ENCODE results near the gene CSPG4.

CSPG4 gene

DNA sequence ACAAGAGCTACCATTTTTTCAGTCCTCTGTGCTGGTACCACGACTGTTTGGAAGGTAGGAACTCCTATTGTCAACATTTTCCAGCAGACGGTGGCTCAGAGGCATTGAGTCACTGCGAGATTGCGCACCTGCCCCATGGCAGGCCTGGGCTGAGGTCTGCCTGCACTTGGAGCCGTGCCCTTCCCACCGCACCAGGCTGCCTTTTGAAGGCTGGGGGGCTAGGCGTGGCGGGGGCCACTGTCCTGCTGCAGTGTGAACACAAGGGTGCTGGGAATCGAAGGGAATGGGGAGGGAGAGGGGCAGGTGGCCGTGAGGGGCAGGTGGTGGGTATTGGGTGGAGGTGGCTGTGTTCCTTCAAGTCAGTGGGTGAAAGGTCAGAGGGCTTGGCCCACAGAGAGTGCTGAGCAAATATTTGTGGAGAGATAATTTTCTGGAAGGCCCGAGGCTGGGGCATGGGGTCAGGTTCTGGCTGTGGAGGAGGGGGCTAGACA is 48.7 kb downstream of the CSPG4 start:
- no peak for DNase-seq

DNA sequence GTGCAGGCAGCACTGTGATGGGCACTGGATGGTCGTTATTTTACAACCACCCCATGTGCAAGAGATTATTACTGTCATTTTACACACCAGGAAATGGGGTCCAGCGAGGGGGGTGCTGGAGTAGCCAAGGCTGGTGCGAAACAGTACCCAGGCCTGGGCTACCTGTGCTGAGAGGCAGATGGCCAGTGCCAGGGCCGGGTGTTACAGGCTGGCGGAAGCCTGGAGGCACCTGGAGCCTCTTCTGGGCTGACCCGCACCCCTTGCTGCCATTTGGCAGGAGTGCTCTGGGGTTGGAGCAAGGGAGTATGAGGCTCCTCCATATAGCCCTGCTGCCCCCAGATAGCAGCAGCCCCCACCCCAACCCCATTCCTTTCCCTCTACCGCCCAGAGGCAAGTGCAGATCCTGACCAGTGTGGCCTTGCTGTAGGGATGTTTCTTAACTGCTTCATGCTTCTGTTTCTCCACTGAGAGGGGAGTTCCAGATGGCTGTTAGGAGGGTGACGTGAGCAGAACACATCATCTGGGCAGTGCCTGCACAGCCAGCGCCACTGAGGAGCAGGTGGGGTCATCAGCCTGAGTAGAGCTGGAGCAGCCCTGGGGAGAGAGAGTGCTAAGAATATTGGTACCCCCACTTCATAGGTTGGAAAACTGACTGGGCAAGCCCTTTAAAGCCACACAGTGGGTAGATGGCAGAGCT is 49.7 kb downstream of the CSPG4 start:
- no peak for DNase-seq

DNA sequence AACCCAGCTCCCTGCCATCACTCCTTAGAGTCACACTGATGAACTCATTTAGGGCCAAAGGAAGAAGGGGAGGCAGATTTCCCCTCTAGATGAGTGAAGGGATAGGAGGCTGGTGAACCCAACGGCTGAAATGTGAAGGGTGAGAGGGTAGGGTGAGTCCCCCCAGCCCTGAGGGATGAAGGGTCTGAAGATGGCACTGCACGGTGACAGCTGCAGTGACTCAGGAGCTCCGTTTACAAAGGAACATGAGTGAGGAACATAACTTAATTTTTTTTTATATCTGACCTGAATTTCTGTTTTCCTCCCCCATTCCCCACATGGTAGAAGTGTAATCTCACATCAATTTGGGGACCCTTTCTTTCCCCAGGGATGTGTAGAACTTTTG is 50.9 kb downstream of the CSPG4 start:
- no peak for DNase-seq

DNA sequence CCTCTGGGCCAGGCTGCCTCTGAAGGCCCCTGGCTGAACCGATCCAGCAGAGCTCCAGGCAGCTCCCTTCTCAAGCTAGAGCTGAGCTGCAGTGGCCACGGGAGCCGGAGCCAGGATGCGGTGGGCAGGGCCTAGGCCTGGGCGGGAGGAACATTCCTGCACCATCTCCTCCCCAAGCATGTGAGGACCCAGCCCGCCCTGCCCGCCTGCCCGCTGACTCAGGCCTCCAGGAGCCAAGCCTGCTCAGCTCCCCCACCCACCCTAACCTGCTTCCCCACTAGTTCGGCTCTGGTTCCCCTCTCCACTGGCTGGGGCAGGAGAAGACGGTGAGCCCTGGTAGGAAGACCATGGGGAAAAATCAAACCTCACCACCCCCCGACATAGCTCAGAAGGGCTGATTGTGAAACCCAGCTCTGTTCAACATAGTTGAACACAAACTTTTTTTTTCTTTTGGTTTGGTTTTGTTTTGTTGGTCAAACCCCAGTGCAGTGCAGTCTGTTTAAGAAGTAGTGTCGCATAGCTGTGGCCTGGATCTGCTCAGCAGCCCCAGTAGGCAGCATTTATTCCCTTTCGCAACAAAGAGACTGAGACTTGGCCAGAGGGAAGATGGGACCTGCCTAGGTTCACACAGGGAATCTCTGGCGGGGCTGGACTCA is 51.4 kb downstream of the CSPG4 start:
- no peak for DNase-seq

DNA sequence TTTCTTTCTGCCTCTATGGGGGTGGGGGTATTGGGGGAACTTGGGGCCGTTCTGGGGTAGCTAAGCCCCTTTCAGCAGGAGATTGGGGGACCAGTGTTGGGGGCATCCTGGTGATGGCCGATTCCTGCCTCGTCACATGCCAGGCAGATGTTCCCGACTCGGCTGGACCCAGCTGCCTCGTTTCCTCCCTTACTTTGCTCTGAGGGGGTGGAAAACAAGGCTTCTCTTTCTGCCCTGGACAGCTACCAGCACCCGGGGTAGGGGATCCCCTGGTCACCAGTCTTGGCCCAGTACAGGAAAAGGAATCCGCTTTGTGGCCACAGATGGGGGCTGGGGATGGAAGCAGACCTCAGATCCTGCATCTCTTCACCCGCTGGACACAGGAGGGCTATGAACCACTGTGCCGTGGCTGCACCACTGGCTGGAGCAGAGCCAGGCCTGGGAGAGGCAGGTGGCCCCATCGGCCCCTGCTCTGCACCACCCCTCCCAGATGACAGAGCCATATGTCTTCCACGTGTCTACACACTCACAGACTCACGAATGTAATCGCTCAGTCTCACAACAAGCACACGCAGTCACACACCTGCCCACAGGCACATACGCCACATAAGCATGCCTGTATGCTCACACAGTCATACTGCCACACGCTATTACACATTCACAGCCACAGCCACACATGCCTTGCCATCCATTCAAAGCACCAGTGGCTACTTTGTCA is 52.6 kb downstream of the CSPG4 start:
- no peak for DNase-seq

DNA sequence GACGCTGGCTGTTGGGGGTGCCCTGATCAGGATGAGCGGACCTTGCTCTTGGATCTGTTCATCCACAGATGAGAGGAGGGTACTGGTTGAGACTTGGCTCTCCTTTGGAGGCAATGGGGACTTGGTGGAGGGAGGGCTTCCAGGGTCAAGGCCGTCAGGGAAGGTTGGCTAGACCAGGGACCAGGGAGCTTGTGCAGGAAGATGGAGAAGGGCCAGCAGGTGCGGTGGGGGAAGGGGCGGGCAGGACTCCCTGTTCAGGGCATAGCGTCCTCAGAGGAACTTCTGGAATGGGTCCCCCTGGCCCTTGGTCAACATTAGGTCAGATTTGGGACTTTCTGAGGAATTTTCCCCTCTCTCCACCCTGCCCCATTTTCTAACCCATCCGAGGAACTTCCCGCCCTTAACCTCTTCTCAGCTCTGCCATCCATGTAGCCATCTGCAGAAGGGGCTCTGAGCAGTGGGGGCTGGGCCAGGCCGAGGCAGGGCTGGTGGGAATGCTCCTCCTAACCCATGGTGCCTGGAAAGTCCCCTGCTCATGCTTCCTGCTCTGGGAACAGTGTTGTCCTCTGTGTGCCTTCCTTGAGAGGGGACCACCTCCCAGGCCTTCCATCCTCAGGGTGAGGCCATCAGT is 53.4 kb downstream of the CSPG4 start:
- DNase-seq = no peak

DNA sequence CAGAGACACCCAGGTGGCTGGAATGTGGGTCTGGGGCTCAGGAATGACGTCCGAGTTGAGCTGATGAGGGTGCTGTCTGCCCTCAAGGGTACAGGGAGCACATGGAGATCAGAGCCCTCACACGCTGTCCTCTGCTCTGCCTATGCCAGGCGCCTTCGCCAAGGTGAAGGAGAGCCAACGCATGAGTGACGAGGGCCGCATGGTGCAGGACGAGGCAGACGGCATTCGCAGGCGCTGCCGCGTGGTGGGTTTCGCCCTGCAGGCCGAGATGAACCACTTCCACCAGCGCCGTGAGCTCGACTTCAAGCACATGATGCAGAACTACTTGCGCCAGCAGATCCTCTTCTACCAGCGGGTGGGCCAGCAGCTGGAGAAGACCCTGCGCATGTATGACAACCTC is 55.8 kb downstream of the CSPG4 start:
- DNase-seq = no peak

DNA sequence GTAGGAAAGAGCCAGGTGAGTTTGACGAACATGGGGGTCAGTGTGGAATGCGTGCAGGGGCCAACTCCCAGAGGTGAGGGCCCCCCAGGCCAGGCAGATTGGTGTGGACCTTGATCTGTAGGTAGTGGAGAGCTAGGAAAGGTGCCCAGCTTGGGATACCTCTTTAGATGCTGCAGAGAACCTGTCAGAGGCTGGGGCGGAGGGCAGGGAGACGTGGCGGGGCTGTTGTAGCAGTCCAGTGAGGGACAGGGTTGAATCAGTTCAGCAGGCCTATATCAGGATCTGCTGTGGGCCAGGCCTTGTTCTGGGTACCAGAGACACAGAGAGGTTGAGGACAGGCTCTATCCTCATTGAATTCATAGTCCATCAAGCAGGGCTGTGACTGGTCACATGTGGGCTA is 56.3 kb downstream of the CSPG4 start:
- no peak for DNase-seq

DNA sequence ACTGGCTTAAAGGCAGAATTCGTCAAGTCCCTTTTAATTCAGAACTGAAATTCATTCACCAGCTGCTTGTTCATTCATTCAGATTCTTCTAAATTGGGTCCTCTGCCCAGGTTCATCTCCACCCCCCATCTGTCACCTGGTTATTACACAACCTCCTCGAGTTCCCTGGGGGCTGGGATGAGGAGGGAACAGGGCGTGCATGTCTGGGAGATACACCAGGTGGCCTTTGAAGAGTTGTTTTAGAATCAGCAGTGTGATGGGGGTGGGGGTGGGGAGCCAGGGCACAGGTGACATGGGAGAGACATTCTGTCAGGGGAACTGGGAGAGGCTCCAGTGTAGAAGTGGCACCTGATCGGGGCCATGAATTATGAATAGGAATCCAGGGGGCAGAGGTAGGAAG is 56.7 kb downstream of the CSPG4 start:
- DNase-seq = no peak

DNA sequence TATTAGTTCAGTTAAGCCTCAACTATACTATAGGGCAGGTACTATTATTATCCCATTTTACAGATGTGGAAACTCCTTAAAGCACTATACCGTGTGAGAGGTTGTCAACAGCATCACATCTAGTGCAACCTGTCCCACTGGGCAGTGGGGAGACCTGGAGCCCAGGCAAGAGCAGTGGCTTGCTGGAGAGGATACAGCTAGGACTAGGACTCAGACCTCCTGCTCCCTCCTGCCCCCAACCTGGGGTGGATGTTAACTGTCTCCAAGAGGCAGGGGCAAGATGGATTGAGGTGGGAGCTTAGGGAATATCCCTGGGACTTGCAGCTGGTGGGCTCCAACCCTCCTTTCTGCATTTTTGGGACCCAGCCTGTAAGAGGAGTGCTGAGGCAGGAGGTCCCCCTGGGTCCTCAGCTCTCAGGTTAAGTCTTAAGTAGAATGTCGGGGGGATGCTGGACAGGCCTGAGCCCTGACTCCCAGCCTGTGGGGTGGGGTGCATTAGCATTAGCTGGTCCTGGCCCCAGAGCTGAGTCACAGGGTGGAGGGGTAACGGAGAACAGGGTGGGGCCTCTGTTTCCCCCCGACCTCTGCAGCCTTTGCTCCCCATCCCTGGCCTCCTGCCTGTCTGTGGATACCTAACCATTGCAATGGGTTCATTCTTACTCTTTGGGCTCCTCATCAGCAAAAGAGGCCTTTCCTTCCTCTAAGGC is 58.3 kb downstream of the CSPG4 start:
- no peak for DNase-seq

DNA sequence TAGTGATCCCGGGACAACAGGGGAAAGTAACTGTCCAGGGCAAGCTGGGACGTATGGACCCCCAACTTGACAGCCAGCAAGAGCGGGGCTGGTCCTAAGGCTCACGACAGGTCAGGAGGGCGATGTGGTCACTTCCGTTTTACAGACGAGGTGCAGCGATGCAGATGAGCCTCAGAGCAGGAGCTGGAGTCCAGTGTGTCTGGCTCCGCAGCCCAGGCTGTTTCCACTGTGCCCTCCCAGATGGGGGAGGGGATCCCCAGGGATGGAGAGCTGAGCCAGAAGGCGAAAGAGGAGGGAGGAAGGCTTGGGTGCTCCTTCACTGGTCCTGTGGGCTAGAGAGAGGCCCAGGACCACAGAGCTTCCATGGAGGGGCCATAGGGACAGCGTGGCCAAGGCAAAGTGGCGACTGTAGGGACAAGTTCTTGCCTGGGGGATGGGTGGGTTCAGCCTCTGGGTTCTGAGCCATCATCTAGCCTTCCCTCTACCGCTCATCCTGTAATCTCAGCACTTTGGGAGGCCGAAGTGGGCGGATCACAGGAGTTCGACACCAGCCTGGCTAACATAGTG is 59.2 kb downstream of the CSPG4 start:
- DNase-seq = no peak

DNA sequence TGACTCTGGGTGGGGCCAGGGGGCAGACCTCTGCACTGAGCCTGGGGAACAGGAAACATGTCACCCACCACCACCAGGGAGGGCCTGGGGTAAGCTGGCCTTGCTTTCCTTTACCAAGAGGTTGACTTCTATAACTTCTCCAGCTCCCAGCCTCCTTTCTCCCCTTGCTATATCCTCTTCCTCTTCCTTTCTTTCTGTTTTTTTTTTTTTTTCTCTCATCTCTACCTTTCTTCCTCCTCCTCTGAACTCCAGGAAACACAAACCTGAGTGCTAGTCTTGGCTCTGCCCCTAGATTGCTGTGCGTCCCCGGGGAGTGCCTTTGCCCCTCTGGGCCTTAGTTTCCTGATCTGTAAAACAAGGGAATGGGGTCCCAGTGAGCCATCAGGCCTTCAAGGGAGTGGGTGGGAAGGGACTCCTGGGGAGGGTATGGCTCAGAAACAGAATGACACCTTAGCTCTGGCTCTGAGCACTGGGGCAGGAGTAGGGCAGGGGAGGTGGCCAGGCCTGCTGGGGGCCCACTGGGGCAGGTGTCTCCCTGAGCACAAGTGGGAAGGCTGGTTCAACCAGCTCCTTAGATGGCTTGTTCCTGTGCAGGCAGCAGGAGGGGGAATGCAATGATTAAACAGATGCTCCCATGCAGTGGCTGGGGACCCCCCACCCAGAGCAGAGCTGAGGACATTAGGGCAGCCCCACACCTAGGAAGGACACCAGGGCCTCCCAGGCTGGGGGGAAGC is 60.7 kb downstream of the CSPG4 start:
- no peak for DNase-seq

DNA sequence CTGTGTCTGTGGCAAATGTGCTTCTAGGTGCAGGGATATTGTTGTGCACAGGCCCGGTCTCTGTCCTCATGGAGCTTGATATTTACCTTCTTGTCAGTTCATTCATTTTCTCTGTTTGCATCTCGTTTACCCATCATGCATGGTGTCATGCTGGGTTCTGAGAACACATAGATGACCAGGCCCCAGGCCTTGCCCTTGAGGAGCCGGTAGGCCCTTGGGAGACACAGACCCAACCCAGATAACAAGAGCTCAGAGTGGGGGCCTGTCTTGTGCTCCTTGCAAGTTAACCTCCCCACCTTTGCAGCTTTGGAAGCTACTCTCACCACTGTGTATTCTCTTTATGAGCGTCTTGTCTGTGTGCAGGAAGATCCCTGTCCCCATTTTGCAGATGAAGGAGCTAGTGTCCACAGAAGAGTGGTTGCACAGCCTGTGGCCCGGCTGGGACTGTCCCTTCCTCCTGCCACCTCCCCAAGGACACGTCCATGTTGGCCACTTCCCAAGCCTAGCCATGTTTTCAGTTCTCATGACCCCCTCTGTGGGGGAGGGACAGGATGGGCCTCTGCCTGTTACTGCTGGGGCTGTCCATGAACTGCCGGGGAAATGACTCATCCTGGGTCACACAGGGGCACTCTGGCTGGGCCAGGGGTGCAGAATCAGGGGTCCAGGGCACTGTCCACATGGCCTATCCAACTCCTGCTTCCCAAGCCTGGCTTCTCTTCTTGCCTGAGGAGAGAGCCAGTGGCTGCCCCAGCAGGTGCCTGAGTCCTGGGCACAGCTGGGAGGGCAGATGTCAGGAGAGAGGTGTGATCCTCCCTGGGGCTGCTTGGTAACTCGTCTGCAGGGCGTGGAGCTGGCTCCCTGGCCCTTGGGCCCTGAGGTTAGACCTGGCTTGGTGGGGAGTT is 61.5 kb downstream of the CSPG4 start:
- DNase-seq = no peak

DNA sequence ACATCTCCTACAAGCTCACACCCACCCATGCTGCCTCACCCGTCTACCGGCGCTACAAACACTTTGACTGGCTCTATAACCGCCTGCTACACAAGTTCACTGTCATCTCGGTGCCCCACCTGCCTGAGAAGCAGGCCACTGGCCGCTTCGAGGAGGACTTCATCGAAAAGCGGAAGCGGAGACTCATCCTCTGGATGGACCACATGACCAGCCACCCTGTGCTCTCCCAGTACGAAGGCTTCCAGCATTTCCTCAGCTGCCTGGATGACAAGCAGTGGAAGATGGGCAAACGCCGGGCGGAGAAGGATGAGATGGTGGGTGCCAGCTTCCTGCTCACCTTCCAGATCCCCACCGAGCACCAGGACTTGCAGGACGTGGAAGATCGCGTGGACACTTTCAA is 62.8 kb downstream of the CSPG4 start:
- no peak for DNase-seq

DNA sequence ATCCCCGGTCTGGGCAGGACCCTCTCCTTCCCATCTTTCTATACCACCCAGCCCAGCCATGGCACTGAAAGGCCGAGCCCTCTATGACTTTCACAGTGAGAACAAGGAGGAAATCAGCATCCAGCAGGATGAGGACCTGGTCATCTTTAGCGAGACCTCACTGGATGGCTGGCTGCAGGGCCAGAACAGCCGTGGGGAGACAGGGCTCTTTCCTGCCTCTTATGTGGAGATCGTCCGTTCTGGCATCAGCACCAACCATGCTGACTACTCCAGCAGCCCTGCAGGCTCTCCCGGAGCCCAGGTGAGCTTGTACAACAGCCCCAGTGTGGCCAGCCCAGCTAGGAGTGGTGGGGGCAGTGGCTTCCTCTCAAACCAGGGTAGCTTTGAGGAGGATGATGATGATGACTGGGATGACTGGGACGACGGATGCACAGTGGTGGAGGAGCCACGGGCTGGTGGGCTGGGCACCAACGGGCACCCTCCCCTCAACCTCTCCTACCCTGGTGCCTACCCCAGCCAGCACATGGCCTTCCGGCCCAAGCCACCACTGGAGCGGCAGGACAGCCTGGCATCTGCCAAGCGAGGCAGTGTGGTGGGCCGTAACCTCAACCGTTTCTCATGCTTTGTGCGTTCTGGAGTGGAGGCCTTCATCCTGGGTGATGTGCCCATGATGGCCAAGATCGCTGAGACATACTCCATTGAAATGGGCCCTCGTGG is 63.4 kb downstream of the CSPG4 start:
- DNase-seq = no peak

DNA sequence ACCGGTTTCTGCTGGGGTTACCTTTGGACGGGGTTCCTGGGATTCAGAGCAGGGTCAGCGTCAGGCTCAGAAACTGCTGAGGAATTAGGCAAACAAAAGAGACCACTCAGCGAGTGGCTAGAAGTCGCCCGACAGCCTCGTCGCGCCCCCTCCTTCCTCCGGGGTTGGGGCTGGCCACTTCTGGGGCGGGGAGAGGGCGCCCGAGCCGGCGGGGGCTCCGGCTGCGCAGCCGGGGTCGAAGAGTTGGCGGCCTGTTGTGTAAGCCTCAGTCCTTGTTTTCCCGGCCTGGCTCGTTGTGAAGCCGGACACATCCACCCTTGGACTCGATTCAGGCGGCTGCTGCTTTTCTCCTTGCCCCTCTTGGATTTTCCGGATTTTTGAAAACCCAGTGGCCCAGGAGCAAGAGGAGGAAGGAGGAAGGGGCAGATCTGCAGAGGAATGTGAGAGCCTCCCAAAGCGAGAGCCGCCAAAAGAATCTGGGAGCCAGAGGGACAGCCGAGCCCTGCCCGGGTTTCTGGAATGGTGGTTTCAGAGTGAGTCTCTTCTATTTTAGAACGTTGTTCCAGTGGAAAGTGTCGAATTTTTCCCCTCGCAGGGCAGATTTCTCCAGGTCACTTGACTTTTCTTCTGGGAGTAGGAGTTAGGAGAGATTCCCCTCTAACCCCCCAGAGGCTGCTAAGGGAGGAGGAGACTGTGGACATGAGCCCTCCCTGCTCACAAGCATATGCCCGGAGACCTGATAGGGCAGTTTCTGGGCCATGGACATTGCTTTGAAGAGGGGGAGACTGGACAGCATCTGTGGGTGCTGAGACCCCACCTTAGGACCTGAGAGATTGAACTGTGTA is 64.3 kb downstream of the CSPG4 start:
- DNase-seq = no peak

DNA sequence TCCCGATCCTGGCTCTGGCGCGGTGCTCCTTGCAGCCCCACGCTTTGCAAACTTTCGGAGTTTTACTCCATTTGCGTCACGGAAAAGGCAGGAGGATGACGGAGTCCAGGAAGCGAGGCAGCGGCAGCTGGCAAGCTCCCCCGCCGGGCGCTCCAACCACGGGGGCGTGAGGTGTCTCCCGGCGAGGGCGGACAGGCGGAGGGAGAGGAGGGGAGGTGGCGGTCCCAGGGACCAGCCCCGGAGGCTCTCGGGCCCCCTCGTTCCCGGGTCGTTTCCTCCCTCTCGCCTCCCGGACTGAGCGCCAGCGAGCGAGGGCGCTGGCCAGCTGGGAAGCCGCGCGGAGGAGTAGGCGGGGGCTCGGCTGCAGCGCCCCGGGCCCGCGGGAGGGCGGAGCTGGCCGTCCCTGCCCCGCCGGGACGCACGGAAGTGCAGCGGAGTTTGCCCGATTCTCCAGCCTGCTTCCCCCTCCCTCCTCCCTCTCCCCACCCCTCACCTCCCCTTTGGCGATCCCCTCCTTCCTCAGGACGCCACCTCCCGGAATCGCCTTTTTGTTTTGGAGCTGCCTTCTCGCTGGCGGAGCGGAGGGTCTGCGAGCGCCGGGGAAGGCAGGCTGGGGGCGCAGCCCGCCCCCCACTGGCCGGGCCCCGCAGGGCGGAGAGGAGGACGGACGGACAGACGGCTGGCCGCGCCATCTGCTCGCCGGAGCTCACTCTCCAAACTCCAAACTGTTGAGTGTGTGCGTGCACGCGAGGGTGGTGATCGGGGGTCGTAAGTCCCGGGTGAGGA is 65.1 kb downstream of the CSPG4 start, which contains the start of gene SNX33:
TSS of gene SNX33 (plus strand) at position 543 of the 786 bp plus-strand sequence. CDS start 1,191 bp downstream, outside the sequence.
- peak; percentile 46 for DNase-seq

DNA sequence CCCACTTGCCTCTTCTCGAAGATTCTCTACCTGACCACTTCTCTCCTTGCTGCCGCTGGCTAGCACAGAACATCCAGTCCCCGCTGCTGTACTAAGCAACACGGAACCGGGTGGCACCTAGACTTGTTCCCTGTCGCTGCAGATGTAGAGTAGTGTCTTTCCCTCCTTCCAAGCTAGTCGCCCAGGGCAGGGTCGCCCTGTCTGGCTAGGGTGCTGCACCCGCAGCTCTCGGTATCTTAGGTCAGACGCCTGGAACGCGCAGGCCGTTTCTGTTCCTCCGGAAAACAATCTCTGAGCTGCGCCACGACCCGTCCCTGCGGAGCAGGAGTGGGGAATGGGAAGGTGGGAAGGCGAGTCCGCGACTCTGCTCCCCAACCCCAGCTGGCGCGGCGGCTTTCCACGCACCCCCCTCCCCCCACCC is 65.7 kb downstream of the CSPG4 start:
- no peak for DNase-seq
